Stimulated activated CD8-positive, alpha-beta memory T cell treated with anti-CD3 and anti-CD28 coated beads, Interleukin-7, amount 100 ng/mL, for 48 hours (primary cell): ENCODE data around the gene LIN54.
A peak's percentile ranks its signal among the peaks of the same experiment; 100 is the strongest.
"Not testable (repeated sequence)": the region's sequence is repeated elsewhere in the genome, so short reads cannot be mapped to it uniquely, and the experiment has no call there.

ENCODE experiments used
- DNase-seq, 2 donors: peaks; one replicate each; pipeline ENCODE4 v3.0.0-alpha.2; 2020; ENCODE audit warnings: low read depth in 1 of 2; ENCODE audit errors: extremely low read depth in 1 of 2

Gene LIN54

DNA sequence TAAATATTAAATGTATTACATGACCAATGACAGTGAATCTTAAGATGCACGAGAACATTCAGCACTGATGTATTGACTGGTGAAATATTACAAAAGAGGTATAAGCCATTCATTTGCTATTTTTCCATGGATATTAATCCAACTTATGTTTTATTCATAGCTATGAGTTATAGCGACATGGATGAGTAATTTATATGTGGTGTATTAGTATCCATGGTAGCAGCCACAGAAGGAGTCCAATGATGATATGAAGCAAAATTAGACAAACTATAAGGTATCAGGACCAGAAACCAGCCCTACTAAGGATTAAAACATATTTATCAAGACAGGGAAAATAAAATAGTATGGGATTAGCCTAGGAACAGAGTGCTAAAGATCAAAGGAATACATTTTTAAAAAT, 59.4 kb downstream of the LIN54 start:
- DNase-seq: no peak

DNA sequence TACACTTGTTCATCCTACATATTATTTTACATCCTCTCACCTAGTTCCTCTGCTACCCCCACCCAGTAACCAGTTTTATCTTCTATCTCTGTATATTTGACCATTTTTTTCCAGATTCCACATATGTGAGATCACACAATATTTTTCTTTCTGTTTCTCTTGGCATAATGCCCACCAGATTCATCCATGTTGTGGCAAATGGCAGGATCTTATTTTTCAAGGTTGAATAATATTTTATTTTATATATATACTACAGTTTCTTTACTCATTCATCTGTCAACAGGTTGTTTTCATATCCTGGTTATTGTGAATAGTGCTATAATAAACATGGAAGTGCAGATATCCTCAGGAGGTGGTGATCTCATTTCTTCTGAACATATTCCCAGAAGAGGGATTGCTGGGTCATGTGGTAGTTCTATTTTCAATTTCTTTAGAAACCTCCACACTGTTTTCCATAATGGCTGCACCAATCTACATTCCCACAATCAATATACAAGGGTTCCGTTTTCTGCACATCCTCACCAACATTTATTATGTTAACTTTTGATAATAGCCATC, 61.9 kb downstream of the LIN54 start:
- no peak for DNase-seq

DNA sequence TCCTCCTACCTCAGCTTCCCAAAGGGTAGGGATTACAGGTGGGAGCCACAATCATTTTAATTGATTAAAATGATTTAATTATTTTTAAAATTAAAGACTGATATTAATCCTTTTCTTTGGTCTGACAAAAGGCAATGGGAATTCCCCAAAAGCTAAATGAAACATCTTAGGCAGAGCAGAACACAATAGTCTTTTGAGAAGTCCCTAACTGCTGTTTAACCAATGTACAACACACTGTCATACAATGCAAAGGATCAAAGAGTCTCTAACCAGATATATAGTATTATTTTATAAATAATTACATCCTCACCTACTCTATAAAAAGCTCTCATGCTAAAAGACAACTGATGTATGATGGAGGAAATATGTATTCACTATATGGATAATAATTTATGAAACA, 63.1 kb downstream of the LIN54 start:
- DNase-seq: no peak

DNA sequence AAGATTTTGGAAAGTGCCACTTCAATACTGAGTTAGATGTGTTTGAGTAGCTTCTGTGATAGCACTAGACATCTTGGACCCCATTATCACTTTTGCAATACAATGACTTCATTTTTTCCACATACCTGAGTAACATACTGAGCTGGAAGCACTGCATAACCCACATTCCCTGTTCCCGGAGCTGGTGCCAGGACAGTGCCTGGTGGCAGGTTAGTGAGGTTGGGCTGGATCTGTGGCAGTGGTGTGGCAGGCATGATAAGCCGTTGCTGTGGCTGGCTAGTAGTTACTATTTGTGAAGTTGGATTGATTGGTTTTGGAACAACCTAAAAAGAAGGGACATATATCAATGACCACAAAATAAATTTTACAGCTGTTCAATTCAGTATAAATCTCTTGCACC, 71.2 kb downstream of the LIN54 start:
- no peak for DNase-seq

DNA sequence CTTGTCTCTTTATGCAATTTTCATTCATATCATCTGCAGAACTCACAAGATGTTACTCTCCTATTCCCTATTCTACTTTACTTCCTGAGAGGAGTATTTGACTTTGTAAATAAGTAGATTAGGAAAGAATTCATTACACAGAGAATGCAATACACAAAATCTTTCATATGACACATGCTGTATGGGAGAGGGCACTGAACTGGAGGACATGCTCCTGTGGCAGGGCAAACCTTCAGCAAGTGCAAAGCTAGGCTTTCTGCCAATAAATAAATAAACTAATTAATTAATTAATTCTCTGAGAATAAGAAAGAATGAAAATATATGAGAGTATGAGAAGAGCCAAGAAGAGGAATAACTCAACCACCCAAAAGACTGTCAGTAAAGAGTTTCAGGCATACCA, 76.2 kb downstream of the LIN54 start:
- no peak for DNase-seq

DNA sequence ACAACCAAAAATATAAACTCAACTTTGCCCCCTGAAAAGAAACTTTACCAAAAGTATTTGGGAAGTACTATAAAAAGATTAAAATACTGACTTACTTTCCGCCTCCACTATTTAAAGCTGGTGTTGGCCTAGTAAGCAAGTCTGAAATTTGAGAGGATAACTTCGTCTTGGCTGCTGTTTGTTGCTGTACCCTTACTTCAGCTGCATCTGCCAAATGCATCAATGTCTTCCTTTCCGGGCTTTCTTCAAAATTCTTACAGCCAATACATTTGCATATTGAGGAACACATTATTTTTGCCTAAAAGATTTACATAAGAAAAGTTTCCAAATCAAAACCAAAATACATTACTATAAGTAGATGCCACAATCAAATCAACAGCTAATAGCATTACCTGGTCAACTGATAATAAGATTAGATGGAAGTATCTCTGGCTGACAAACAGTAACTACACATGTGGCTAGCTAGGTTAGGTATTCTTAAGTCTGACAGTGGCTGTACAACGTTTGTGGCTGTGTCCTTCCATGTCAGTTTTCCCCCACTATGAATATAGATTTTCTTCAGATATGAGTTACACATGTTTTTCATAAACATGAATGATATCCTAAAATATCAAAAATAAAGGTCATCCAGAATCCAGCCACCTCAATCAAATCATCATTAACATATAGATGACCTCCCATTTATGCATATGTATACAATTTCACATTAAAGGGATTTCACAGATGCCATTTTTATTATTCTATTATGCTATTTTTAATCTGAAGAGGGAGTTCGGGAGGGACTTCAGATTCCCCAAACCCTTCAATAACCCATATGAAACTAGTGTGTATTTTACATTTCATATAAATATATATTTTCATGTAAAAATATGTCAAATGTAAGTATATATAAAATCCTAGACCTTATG, 79.5 kb downstream of the LIN54 start:
- no peak for DNase-seq

DNA sequence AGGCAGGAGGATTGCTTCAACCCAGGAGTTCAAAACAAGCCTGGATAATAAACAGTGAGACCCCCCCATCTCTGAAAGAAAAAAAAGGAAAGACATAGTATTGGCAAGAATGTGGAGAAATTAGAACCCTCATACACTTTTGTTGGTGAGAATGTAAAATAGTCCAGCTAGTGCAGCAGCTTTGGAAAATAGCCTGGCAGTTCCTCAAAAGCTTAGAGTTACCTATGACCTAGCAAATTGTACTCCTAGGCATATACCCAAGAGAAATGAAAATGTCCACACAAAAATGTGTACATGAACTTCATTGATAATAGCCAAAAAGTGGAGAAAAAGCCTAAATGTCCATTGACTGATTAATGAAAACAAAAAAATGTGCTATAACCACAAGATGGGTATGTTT, 88.8 kb downstream of the LIN54 start:
- DNase-seq: no peak

DNA sequence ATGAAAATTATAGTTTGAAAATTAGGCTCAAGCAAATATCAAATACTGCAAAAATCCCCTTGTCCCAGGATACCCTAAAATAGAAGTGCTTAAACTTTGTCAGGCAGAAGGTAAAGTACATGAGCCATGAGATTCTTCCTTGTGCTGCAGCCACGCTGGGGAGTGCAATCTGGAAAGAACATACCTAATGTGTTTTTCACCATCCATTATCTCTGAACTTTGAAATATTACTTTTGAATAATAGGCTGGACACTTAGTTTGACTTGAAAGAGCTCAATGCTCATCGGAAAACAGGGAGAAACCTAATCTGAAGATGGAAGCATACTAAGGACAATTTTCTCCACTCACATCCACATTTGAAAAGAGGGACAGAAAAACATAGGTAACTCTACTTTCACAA, 91.2 kb downstream of the LIN54 start:
- DNase-seq: no peak

DNA sequence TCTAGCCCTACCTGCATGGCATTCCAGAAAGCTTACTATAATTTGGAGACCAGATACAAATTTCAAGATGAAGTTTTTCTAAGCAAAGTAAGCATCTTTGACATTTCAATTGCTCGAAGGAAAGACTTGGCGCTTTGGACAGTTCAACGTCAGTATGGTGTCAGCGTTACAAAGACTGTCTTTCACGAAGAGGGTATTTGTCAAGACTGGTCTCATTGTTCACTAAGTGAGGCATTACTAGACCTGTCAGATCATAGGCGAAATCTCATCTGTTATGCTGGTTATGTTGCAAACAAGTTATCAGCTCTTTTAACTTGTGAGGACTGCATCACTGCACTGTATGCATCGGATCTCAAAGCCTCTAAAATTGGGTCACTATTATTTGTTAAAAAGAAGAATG, 92.5 kb downstream of the LIN54 start:
- no peak for DNase-seq

DNA sequence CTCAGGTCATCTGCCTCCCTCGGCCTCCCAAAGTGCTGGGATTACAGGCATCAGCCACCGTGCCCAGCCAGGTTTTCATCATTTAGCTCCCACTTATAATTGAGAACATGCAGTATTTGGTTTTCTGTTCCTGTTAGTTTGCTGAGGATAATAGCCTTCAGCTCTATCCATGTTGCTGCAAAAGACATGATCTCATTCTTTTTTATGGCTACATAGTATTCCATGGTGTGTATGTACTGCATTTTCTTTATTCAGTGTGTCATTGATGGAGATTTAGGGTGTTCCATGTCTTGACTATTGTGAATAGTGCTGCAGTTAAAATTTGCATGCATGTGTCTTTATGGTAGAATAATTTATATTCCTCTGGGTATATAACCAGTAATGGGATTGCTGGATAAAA, 96.7 kb downstream of the LIN54 start:
- not testable (repeated sequence) for DNase-seq

DNA sequence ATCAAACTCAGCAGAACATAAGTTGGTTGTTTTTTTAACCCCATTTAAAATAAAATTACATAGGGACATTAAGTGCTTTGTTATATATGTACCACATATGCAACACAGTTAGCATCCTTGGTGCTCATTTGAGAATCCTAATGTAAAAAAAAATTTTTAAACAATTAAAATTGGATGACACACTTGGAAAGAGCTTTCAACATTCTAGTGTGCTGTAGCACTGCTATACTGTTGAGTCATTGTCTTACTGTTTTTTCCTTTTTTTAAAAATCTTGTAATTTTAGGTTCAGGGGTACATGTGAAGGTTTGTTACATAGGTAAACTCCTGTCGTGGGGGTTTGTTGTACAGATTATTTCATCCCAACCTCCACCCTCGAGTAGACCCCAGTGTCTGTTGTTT, 97.3 kb downstream of the LIN54 start:
- no peak for DNase-seq

DNA sequence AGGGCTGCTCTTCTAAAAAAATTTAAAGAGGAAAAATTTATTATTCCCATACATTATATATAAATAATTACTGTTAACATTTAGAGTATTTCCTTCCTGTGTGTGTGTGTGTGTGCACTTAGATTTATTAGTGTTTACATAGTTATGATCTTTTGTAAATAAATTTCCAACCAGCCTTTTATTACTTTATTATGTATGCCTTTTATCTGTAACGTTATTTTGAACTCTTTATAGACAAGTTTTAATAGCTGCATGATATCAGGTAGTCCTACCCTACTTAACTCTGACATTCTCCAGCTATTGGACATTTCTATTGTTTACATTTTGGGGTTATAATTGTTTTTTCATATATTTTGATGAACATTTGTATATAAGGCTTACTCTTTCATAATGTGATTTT, 101.3 kb downstream of the LIN54 start:
- no peak for DNase-seq

DNA sequence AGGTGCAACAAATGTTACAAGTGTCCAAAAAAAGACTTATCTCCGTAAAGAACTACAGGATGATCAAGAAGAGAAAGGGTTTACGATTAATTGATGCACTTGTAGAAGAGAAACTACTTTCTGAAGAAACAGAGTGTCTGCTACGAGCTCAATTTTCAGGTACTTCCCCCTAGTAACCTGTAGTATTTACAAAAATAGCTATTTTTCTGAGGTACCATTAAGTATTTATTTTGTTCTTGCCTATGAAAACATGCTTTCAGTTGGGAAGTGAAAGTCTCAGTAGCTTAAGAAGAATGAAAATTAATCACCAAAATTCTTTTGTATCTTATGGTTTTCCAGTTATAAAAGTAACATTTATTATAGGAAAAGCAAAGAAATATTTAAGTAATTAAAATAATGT, 104.2 kb downstream of the LIN54 start:
- DNase-seq: no peak

DNA sequence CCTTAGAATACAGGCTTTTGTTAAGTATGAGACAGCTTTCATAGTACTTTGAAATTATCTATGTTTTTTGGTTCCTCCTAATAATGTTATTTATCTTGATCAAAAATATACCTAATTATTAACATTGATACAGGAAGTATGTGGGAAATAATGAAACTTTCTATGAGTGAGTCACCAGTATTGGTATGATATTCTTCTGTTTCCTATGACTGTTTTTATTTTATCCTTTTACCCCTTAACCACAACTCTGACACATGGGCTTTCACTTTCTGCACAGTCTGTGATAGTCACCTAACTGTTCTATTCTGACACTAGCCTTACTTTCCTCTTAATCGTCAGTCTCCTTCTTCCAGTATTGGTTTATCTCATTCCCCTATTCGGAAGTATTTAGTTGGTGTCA, 105.4 kb downstream of the LIN54 start:
- peak in 1 of 2 donors; percentile 44 for DNase-seq

DNA sequence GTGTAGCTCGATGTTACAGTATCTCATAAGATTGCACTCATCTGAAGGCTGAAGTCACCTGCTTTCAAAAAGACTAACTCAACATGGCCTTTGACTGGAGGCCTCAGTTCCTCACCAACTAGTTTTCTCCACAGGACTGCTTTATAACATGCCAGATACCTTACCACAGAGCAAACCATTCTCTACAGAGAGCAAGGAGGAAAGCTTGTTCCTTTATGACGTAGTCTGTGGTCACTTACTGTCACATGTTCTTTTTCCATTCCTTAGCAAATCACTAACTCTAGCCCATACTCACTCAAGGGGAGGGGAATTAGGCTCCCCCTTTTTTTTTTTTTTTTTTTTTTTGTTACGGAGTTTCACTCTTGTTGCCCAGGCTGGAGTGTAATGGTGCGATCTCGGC, 106.9 kb downstream of the LIN54 start:
- DNase-seq: no peak

DNA sequence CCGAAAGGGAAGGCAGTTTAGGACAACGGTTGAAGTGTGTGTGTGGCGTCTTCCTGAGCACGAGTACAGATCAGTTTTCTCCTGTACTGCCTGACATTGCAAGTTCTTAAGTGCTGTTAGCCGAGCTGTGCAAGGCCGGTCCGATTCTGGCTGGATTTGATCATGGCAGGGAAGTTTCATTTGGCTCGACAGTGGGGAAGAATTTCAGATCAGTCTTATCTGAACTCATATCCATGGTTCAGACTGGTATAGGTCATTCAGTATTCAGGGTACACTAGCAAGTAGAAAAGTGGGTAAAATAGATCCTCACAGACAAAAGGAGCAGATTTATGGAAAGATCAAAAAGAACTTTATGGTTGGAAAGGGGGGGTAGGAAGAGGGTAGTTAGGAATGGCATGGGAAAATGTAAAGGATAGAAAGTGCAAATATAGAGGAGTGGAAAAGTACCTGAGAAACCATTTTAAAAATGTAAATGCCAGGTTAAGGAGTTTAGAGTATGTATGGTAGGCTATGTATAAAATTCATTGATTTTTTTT, 109.4 kb downstream of the LIN54 start:
- no peak for DNase-seq

DNA sequence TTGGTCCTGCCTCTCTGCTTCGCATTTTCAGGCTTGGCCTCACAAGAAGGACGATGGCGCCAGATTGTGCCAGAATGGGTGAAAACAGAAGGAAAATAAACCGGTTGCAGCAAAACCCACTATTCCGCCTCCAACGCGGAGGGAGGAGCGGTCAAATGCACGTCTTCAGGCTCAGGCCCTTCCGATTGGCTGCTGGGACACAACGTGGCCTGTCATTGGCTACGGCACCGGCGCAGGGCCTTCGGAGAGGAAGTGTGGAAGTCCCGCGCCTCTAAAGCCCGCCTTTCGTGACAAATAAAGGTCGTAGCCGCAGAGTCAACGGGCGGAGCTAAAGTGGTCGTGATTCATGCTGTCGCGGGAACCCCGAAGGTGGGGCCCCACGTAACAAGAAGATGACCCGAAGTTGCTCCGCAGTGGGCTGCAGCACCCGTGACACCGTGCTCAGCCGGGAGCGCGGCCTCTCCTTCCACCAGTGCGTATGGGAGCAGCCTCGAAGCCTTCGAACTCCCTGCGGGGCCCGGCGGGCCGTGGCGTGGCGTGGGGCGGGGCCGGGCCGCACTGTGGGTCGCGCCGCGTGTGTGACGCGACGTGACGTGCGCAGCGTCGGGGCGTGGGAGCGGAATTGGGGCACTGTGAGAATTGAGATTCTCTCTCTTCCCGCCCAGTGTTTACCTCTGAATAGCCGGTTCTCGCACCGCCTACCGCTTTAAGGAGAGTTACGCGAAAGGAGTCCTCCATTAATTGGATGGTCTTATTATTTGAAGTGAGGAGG, 110.0 kb downstream of the LIN54 start, which contains the start of gene THAP9:
THAP9 (plus strand) TSS at position 325 of the 772 bp plus-strand sequence; CDS start at position 393, 68 bp downstream.
- DNase-seq: peak; percentile 93 to 99

DNA sequence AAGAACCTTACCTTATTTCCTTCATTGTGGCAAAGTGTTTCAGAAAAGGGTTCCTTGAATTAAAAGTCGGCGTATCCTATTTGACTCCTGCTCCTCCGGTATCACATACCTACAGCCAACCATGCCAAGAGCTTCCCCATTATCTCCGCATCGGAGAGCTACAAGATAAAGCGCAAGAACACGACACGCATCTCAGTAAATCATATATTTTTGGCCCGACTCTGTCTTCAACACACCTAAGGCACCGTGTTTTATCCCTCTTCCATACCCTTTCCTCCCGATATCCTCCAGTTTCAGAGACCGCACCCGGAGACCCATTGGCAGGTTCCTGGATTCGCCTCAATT, 110.6 kb downstream of the LIN54 start:
- no peak for DNase-seq

DNA sequence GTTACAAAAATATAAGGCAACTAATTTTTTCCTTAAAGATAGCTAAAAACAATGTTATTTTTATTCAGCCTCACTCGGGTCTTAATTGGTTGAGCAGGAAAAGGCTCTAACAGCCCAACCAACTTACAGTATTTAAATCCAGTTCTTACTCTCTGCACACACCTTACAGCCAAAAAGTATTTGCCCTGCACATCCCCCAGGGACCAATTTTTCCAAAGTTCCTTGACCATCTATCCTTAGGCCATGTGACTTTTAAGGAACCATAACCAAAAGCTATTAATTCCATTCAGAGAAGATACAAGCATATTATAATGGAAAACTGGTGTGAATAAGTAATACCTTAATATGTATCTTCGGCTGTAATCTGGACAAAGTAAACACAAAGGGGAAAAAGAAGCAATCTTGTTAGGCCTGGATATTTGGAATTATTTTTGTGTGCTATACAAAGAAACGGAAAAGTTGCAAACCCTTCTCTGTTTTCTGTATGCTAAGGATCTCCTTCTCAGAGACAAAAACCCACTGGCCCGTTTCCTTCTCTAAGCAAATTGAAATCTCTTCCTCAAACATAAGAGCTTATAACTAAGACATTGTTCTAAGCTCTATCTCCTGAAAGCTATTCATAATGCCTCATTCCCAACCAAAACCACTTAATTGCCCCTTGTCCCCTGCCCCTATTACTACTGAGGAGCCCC, 111.1 kb downstream of the LIN54 start:
- DNase-seq: no peak

DNA sequence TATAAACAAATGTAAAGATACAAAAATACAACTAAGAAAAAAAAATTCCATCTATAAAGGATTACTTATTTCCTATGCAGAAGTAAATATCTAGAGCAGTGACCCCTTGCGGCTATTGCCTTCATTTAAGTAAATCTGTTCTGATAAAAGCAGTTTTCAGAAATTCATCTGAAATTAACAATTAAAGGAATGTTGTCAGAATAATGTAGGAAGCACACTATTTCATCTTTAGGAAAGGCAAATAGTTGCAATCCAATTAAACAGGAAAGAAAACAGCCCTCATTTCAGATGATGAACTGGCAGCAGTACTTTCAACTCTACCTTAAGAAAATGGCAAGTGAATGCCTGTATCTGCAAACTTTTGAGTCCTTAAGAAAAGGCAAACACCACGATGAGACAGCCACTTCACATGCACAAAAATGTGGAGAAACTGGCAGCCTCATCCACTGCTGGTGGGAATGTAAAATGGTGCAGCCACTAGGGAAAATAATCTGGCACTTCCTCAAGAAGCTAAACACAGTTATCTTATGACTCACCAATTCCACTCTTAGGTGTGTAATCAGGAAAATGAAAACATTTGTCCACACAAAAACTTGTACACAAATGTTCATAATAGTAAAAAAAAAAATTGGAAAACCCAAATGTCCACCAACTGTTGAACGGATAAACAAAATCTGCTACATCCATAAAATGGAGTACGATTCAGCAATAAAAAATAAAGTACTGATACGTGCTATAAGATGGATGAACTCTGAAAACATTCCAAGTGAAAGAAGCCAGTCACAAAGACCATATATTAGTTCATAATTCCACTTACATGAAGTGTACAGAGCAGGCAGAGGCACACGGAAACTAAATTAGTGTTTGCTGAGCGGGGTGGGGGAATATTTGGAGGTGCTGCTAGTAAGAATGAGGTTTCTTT, 112.0 kb downstream of the LIN54 start:
- DNase-seq: no peak
